ENCODE measurements around the gene NUFIP1. TPM values are rescaled to one million over a fixed set of nuclear protein-coding genes. Genes with fewer than 3 reads are reported as not detected.
A peak's percentile ranks its signal among the peaks of the same experiment; 100 is the strongest.
"Not testable (repeated sequence)": the region's sequence is repeated elsewhere in the genome, so short reads cannot be mapped to it uniquely, and the experiment has no call there.

Gene NUFIP1
- total RNA-seq = 8.8 TPM
- polyA plus RNA-seq = 3.5 TPM

- Histone ChIP-seq H3K4me1 (ENCODE audit: insufficient read depth) (no peaks in the 10 kb centered on the region), H3K27ac (ENCODE audit: low read depth) (peak within 1 kb of the TSS; percentile 61), H3K36me3 (ENCODE audit: insufficient read depth) (peaks cover 3% of the 10 kb centered on the region), H3K4me3 (ENCODE audit: low read depth, low read length) (peak within 1 kb of the TSS; percentile 84)
- DNase-seq (ENCODE audit: extremely low spot score) = peak; percentile 93
- under 1% methylated on average over 66 of the region's 66 CpGs for WGBS
These were observed at the start of gene NUFIP1, which contains the start of gene GPALPP1 for GRCh38 chr13:44989071-44989889. NUFIP1 (minus strand) TSS chr13:44989471; CDS start chr13:44989436, 35 bp downstream. GPALPP1 (plus strand) TSS chr13:44989538; CDS start chr13:44989655, 117 bp downstream.

GRCh38 chr13:45036206-45036605 is 46.9 kb upstream of the NUFIP1 start:
- Histone ChIP-seq H3K4me1 (ENCODE audit: insufficient read depth) (no peaks in the 10 kb centered on the region), H3K4me3 (ENCODE audit: low read depth, low read length) (no peak overlapping the region), H3K27ac (ENCODE audit: low read depth) (no peak overlapping the region), H3K36me3 (ENCODE audit: insufficient read depth) (peaks cover 2% of the 10 kb centered on the region)
- DNase-seq (ENCODE audit: extremely low spot score) = no peak

GRCh38 chr13:45034342-45034741 is 45.1 kb upstream of the NUFIP1 start:
- no peaks in the 10 kb centered on the region for H3K4me1 ChIP-seq (ENCODE audit: insufficient read depth)
- no peak overlapping the region for H3K4me3 ChIP-seq (ENCODE audit: low read depth, low read length)
- H3K27ac ChIP-seq (ENCODE audit: low read depth) = no peak overlapping the region
- WGBS = 98% methylated on average over 2 of the region's 2 CpGs
- DNase-seq (ENCODE audit: extremely low spot score) = no peak
- peaks cover 2% of the 10 kb centered on the region for H3K36me3 ChIP-seq (ENCODE audit: insufficient read depth)

GRCh38 chr13:45024847-45025246 is 35.6 kb upstream of the NUFIP1 start:
- Histone ChIP-seq H3K27ac (ENCODE audit: low read depth) (no peak overlapping the region), H3K4me3 (ENCODE audit: low read depth, low read length) (no peak overlapping the region), H3K4me1 (ENCODE audit: insufficient read depth) (no peaks in the 10 kb centered on the region), H3K36me3 (ENCODE audit: insufficient read depth) (no peaks in the 10 kb centered on the region)
- DNase-seq (ENCODE audit: extremely low spot score) = no peak
- WGBS = 95% methylated on average over 2 of the region's 2 CpGs

- Histone ChIP-seq H3K36me3 (ENCODE audit: insufficient read depth) (peaks cover 3% of the 10 kb centered on the region), H3K4me3 (ENCODE audit: low read depth, low read length) (no peak overlapping the region), H3K4me1 (ENCODE audit: insufficient read depth) (no peaks in the 10 kb centered on the region), H3K27ac (ENCODE audit: low read depth) (no peak overlapping the region)
- WGBS = 74% methylated on average over 3 of the region's 3 CpGs
- DNase-seq (ENCODE audit: extremely low spot score) = no peak
These were observed 32.0 kb upstream of the NUFIP1 start for GRCh38 chr13:45021250-45021649.

GRCh38 chr13:45019981-45020380 is 30.7 kb upstream of the NUFIP1 start:
- not testable (repeated sequence) for DNase-seq (ENCODE audit: extremely low spot score); H3K27ac ChIP-seq (ENCODE audit: low read depth); H3K36me3 ChIP-seq (ENCODE audit: insufficient read depth); H3K4me3 ChIP-seq (ENCODE audit: low read depth, low read length); H3K4me1 ChIP-seq (ENCODE audit: insufficient read depth)
- 92% methylated on average over 7 of the region's 7 CpGs for WGBS

- no peak for DNase-seq (ENCODE audit: extremely low spot score)
- Histone ChIP-seq H3K36me3 (ENCODE audit: insufficient read depth) (peaks cover 3% of the 10 kb centered on the region), H3K27ac (ENCODE audit: low read depth) (no peak overlapping the region), H3K4me3 (ENCODE audit: low read depth, low read length) (no peak overlapping the region), H3K4me1 (ENCODE audit: insufficient read depth) (no peaks in the 10 kb centered on the region)
- WGBS = 98% methylated on average over 3 of the region's 3 CpGs
These were observed 27.6 kb upstream of the NUFIP1 start for GRCh38 chr13:45016792-45017425.

GRCh38 chr13:45015300-45015699 is 26.0 kb upstream of the NUFIP1 start:
- Histone ChIP-seq H3K27ac (ENCODE audit: low read depth) (no peak overlapping the region), H3K4me3 (ENCODE audit: low read depth, low read length) (no peak overlapping the region), H3K36me3 (ENCODE audit: insufficient read depth) (peaks cover 3% of the 10 kb centered on the region), H3K4me1 (ENCODE audit: insufficient read depth) (no peaks in the 10 kb centered on the region)
- DNase-seq (ENCODE audit: extremely low spot score) = no peak
- 91% methylated on average over 2 of the region's 2 CpGs for WGBS

GRCh38 chr13:45011198-45011597 is 21.9 kb upstream of the NUFIP1 start:
- DNase-seq (ENCODE audit: extremely low spot score) = no peak
- 96% methylated on average over 6 of the region's 6 CpGs for WGBS
- H3K27ac ChIP-seq (ENCODE audit: low read depth) = no peak overlapping the region
- H3K4me1 ChIP-seq (ENCODE audit: insufficient read depth) = no peaks in the 10 kb centered on the region
- no peak overlapping the region for H3K4me3 ChIP-seq (ENCODE audit: low read depth, low read length)
- peaks cover 3% of the 10 kb centered on the region for H3K36me3 ChIP-seq (ENCODE audit: insufficient read depth)

- Histone ChIP-seq H3K36me3 (ENCODE audit: insufficient read depth) (peaks cover 3% of the 10 kb centered on the region), H3K4me1 (ENCODE audit: insufficient read depth) (no peaks in the 10 kb centered on the region), H3K27ac (ENCODE audit: low read depth) (no peak overlapping the region), H3K4me3 (ENCODE audit: low read depth, low read length) (no peak overlapping the region)
- WGBS = 88% methylated on average over 1 of the region's 1 CpG
- DNase-seq (ENCODE audit: extremely low spot score) = no peak
These were observed 18.6 kb upstream of the NUFIP1 start for GRCh38 chr13:45007823-45008222.

GRCh38 chr13:45007225-45007624 is 18.0 kb upstream of the NUFIP1 start:
- H3K4me3 ChIP-seq (ENCODE audit: low read depth, low read length) = no peak overlapping the region
- peaks cover 3% of the 10 kb centered on the region for H3K36me3 ChIP-seq (ENCODE audit: insufficient read depth)
- DNase-seq (ENCODE audit: extremely low spot score) = no peak
- H3K27ac ChIP-seq (ENCODE audit: low read depth) = no peak overlapping the region
- H3K4me1 ChIP-seq (ENCODE audit: insufficient read depth) = no peaks in the 10 kb centered on the region

GRCh38 chr13:45004096-45004495 is 14.8 kb upstream of the NUFIP1 start:
- Histone ChIP-seq H3K4me1 (ENCODE audit: insufficient read depth) (no peaks in the 10 kb centered on the region), H3K27ac (ENCODE audit: low read depth) (no peak overlapping the region), H3K36me3 (ENCODE audit: insufficient read depth) (peaks cover 3% of the 10 kb centered on the region), H3K4me3 (ENCODE audit: low read depth, low read length) (no peak overlapping the region)
- 92% methylated on average over 2 of the region's 2 CpGs for WGBS
- DNase-seq (ENCODE audit: extremely low spot score) = no peak

GRCh38 chr13:45003417-45003816 is 14.1 kb upstream of the NUFIP1 start:
- no peaks in the 10 kb centered on the region for H3K36me3 ChIP-seq (ENCODE audit: insufficient read depth)
- H3K4me1 ChIP-seq (ENCODE audit: insufficient read depth) = no peaks in the 10 kb centered on the region
- no peak for DNase-seq (ENCODE audit: extremely low spot score)
- no peak overlapping the region for H3K4me3 ChIP-seq (ENCODE audit: low read depth, low read length)
- H3K27ac ChIP-seq (ENCODE audit: low read depth) = no peak overlapping the region

- Histone ChIP-seq H3K36me3 (ENCODE audit: insufficient read depth) (peaks cover 3% of the 10 kb centered on the region), H3K4me1 (ENCODE audit: insufficient read depth) (no peaks in the 10 kb centered on the region), H3K4me3 (ENCODE audit: low read depth, low read length) (peak overlapping the region; percentile 84), H3K27ac (ENCODE audit: low read depth) (peak overlapping the region; percentile 61)
- DNase-seq (ENCODE audit: extremely low spot score) = no peak
- 5% methylated on average over 10 of the region's 10 CpGs for WGBS
These were observed 670 bp upstream of the NUFIP1 start for GRCh38 chr13:44989941-44990340.

All from urinary bladder (tissue), 4 donors.